ENCODE data around the gene SSBP2.

DNA sequence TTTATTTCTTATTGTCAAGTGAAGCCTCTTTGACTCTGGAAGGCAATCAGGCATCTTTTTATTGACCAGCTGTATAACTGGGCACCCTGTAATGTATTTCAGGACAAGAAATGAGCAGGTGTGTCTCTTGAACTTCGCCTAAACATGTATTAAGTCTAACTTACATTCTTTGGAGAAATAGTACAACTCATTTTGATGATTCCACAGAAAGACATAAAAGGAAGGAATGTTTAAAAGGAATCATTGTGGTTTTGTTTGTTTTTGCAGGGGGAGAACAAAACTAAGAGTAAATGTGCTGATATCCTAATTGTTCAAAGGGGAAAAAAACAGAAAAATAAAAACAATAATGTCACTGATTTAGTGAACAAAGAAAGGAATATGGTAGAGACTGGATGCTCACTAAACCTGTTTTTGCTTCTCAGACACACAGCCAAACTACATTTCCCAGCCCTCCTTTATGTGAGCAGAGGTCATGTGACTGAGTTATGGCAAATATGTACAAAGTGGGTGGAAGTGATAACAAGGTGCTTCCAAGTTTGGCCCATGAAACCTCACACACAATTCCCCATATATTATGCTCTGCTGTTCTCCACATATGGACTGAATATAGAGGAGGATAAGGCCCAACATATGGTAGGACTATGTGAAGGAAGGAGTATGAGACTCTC, 206.4 kb downstream of the SSBP2 start:
- TF ChIP-seq, protein P1, sequence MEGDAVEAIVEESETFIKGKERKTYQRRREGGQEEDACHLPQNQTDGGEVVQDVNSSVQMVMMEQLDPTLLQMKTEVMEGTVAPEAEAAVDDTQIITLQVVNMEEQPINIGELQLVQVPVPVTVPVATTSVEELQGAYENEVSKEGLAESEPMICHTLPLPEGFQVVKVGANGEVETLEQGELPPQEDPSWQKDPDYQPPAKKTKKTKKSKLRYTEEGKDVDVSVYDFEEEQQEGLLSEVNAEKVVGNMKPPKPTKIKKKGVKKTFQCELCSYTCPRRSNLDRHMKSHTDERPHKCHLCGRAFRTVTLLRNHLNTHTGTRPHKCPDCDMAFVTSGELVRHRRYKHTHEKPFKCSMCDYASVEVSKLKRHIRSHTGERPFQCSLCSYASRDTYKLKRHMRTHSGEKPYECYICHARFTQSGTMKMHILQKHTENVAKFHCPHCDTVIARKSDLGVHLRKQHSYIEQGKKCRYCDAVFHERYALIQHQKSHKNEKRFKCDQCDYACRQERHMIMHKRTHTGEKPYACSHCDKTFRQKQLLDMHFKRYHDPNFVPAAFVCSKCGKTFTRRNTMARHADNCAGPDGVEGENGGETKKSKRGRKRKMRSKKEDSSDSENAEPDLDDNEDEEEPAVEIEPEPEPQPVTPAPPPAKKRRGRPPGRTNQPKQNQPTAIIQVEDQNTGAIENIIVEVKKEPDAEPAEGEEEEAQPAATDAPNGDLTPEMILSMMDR (IDR thresholded peaks at IDR 0.05): no peak
- TF ChIP-seq POLR2A (IDR thresholded peaks at IDR 0.05): no peak
